ENCODE data around the gene CFB. TPM values are rescaled to one million over a fixed set of nuclear protein-coding genes. Genes with fewer than 3 reads are reported as not detected.
"Not testable (repeated sequence)": the region's sequence is repeated elsewhere in the genome, so short reads cannot be mapped to it uniquely, and the experiment has no call there.

CFB gene
- total RNA-seq, 1 experiment from 2014 or later: not detected

DNA sequence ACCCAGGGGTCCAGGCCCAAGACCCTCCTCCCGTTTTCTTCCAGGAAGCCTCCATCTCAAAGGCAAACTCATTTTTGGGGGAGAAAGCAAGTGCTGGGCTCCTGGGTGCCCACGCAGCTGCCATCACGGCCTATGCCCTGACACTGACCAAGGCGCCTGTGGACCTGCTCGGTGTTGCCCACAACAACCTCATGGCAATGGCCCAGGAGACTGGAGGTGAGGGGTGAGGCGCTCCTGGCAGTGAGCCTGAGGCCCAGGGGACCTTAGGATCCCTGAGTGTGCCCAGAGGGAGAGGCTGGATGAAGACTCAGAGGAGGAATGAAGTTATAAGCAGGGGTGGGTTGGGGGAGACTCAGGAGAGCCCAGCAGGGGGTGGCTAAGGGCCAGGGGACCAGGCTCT, 50.5 kb downstream of the CFB start:
- in situ Hi-C loops (cut with HindIII; ENCODE audit: low sequenced_read_pairs); DNase-seq (ENCODE audit: low spot score): not testable (repeated sequence)

Other genes starting within 250 kb of the CFB start
- 43.9 and 47.3 TPM in 2 replicates for gene ABHD16A, start 242.8 kb upstream of the CFB start, total RNA-seq (2014; rRNA removed; shearing (Covaris generic))
- 1.1 TPM in 1 of 2 replicates, not detected in the other for gene LY6G6F, start 239.2 kb upstream of the CFB start, total RNA-seq (2014; rRNA removed; shearing (Covaris generic))
- gene LY6G6D, start 230.7 kb upstream of the CFB start, total RNA-seq (2014; rRNA removed; shearing (Covaris generic)): not detected in 2 replicates
- not detected in 2 replicates for gene LY6G6C, start 224.3 kb upstream of the CFB start, total RNA-seq (2014; rRNA removed; shearing (Covaris generic))
- not detected in 2 replicates for gene MPIG6B, start 222.7 kb upstream of the CFB start, total RNA-seq (2014; rRNA removed; shearing (Covaris generic))
- gene DDAH2, start 216.8 kb upstream of the CFB start, total RNA-seq (2014; rRNA removed; shearing (Covaris generic)): 141 and 183 TPM in 2 replicates
- 868 and 869 TPM in 2 replicates for gene CLIC1, start 209.6 kb upstream of the CFB start, total RNA-seq (2014; rRNA removed; shearing (Covaris generic))
- gene MSH5, start 206.1 kb upstream of the CFB start, total RNA-seq (2014; rRNA removed; shearing (Covaris generic)): 3.2 and 7.1 TPM in 2 replicates
- gene SAPCD1, start 183.4 kb upstream of the CFB start, total RNA-seq (2014; rRNA removed; shearing (Covaris generic)): 13.0 and 15.4 TPM in 2 replicates
- gene VWA7, start 168.8 kb upstream of the CFB start, total RNA-seq (2014; rRNA removed; shearing (Covaris generic)): 0.78 and 1.7 TPM in 2 replicates
- 133 and 152 TPM in 2 replicates for gene VARS1, start 150.3 kb upstream of the CFB start, total RNA-seq (2014; rRNA removed; shearing (Covaris generic))
- gene LSM2, start 139.1 kb upstream of the CFB start, total RNA-seq (2014; rRNA removed; shearing (Covaris generic)): 64.0 and 104 TPM in 2 replicates
- 0.75 and 0.98 TPM in 2 replicates for gene HSPA1L, start 130.8 kb upstream of the CFB start, total RNA-seq (2014; rRNA removed; shearing (Covaris generic))
- gene HSPA1A, start 130.6 kb upstream of the CFB start, total RNA-seq (2014; rRNA removed; shearing (Covaris generic)): 0.25 TPM in 1 of 2 replicates, not detected in the other
- 201 and 209 TPM in 2 replicates for gene HSPA1B, start 118.4 kb upstream of the CFB start, total RNA-seq (2014; rRNA removed; shearing (Covaris generic))
- 212 and 231 TPM in 2 replicates for gene NEU1, start 83.3 kb upstream of the CFB start, total RNA-seq (2014; rRNA removed; shearing (Covaris generic))
- 0.18 and 0.41 TPM in 2 replicates for gene SLC44A4, start 67.1 kb upstream of the CFB start, total RNA-seq (2014; rRNA removed; shearing (Covaris generic))
- 57.7 and 95.3 TPM in 2 replicates for gene EHMT2, start 48.4 kb upstream of the CFB start, total RNA-seq (2014; rRNA removed; shearing (Covaris generic))
- 20.0 and 22.3 TPM in 2 replicates for gene ZBTB12, start 44.0 kb upstream of the CFB start, total RNA-seq (2014; rRNA removed; shearing (Covaris generic))
- 0.98 and 3.7 TPM in 2 replicates for gene C2, start 18.4 kb upstream of the CFB start, total RNA-seq (2014; rRNA removed; shearing (Covaris generic))
- 183 and 198 TPM in 2 replicates for gene NELFE, start 12.9 kb downstream of the CFB start, total RNA-seq (2014; rRNA removed; shearing (Covaris generic))
- 41.0 and 43.4 TPM in 2 replicates for gene SKIC2, start 13.1 kb downstream of the CFB start, total RNA-seq (2014; rRNA removed; shearing (Covaris generic))
- gene DXO, start 26.0 kb downstream of the CFB start, total RNA-seq (2014; rRNA removed; shearing (Covaris generic)): 4.3 and 7.1 TPM in 2 replicates
- 0.98 and 1.2 TPM in 2 replicates for gene C4A, start 36.0 kb downstream of the CFB start, total RNA-seq (2014; rRNA removed; shearing (Covaris generic))
- 0.78 and 0.86 TPM in 2 replicates for gene C4B, start 68.7 kb downstream of the CFB start, total RNA-seq (2014; rRNA removed; shearing (Covaris generic))
- not detected in 2 replicates for gene CYP21A2, start 92.3 kb downstream of the CFB start, total RNA-seq (2014; rRNA removed; shearing (Covaris generic))
- gene TNXB, start 163.2 kb downstream of the CFB start, total RNA-seq (2014; rRNA removed; shearing (Covaris generic)): under 0.01 TPM in 1 of 2 replicates, not detected in the other
- 21.1 and 23.1 TPM in 2 replicates for gene ATF6B, start 182.2 kb downstream of the CFB start, total RNA-seq (2014; rRNA removed; shearing (Covaris generic))
- 9.5 and 20.2 TPM in 2 replicates for gene FKBPL, start 184.2 kb downstream of the CFB start, total RNA-seq (2014; rRNA removed; shearing (Covaris generic))
- gene PRRT1, start 205.8 kb downstream of the CFB start, total RNA-seq (2014; rRNA removed; shearing (Covaris generic)): 0.51 TPM in 1 of 2 replicates, not detected in the other
- gene PPT2, start 208.0 kb downstream of the CFB start, total RNA-seq (2014; rRNA removed; shearing (Covaris generic)): 37.3 and 38.5 TPM in 2 replicates
- gene EGFL8, start 218.5 kb downstream of the CFB start, total RNA-seq (2014; rRNA removed; shearing (Covaris generic)): 12.9 and 16.5 TPM in 2 replicates
- gene AGPAT1, start 230.0 kb downstream of the CFB start, total RNA-seq (2014; rRNA removed; shearing (Covaris generic)): 75.4 and 80.4 TPM in 2 replicates
- gene RNF5, start 232.3 kb downstream of the CFB start, total RNA-seq (2014; rRNA removed; shearing (Covaris generic)): 122 and 128 TPM in 2 replicates
- gene AGER, start 238.2 kb downstream of the CFB start, total RNA-seq (2014; rRNA removed; shearing (Covaris generic)): 3.8 and 17.4 TPM in 2 replicates
- gene PBX2, start 244.1 kb downstream of the CFB start, total RNA-seq (2014; rRNA removed; shearing (Covaris generic)): 109 and 123 TPM in 2 replicates
- 3.4 and 7.9 TPM in 2 replicates for gene GPSM3, start 246.5 kb downstream of the CFB start, total RNA-seq (2014; rRNA removed; shearing (Covaris generic))